HUDEP-2 (cell line): ENCODE results near the gene FBXO7.

ENCODE experiments used
- DNase-seq, 76 experiments: peaks; one replicate each; lab custom pipeline; 2025; ENCODE audit not compliant: unreplicated experiment in 76 of 76; lab: John Stamatoyannopoulos, UW

The FBXO7 gene

GRCh38 chr22:32487461-32487860 is 12.8 kb downstream of the FBXO7 start:
- DNase-seq = no peak

GRCh38 chr22:32489377-32489776 is 14.8 kb downstream of the FBXO7 start:
- DNase-seq = no peak

- DNase-seq = no peak
Measured at GRCh38 chr22:32490279-32490678, 15.7 kb downstream of the FBXO7 start.

- DNase-seq = no peak
Measured at GRCh38 chr22:32492111-32492510, 17.5 kb downstream of the FBXO7 start.

GRCh38 chr22:32493551-32493950 is 18.9 kb downstream of the FBXO7 start:
- no peak for DNase-seq

GRCh38 chr22:32494971-32495370 is 20.4 kb downstream of the FBXO7 start:
- DNase-seq = no peak

GRCh38 chr22:32499666-32500065 is 25.1 kb downstream of the FBXO7 start:
- no peak for DNase-seq

GRCh38 chr22:32501836-32502752 is 27.5 kb downstream of the FBXO7 start:
- DNase-seq = no peak

- DNase-seq = no peak
Measured at GRCh38 chr22:32509045-32509444, 34.4 kb downstream of the FBXO7 start.

GRCh38 chr22:32511274-32511673 is 36.7 kb downstream of the FBXO7 start:
- no peak for DNase-seq

- DNase-seq = no peak
Measured at GRCh38 chr22:32511776-32512175, 37.2 kb downstream of the FBXO7 start.

- DNase-seq = no peak
Measured at GRCh38 chr22:32512267-32512982, 37.8 kb downstream of the FBXO7 start.

- DNase-seq = peak in 2 of 76 experiments; percentile 7 to 9
Measured at GRCh38 chr22:32515084-32515483, 40.5 kb downstream of the FBXO7 start.

- no peak for DNase-seq
Measured at GRCh38 chr22:32517488-32517887, 42.9 kb downstream of the FBXO7 start.

- DNase-seq = no peak
Measured at GRCh38 chr22:32517921-32518320, 43.3 kb downstream of the FBXO7 start.

- DNase-seq = no peak
Measured at GRCh38 chr22:32518381-32518780, 43.8 kb downstream of the FBXO7 start.

GRCh38 chr22:32518848-32519247 is 44.2 kb downstream of the FBXO7 start:
- peak in 5 of 76 experiments; percentile 10 to 29 (median 16) for DNase-seq

GRCh38 chr22:32520612-32521011 is 46.0 kb downstream of the FBXO7 start:
- no peak for DNase-seq

GRCh38 chr22:32522237-32522636 is 47.6 kb downstream of the FBXO7 start:
- no peak for DNase-seq

GRCh38 chr22:32527756-32528155 is 53.1 kb downstream of the FBXO7 start:
- DNase-seq = peak in 16 of 76 experiments; percentile 2 to 37 (median 12)

GRCh38 chr22:32528316-32528715 is 53.7 kb downstream of the FBXO7 start:
- DNase-seq = no peak
